ENCODE data around the gene C18orf54. TPM values are rescaled to one million over a fixed set of nuclear protein-coding genes. Genes with fewer than 3 reads are reported as not detected.

C18orf54 gene
- total RNA-seq, 1 donor from 2014 or later = 10.7 TPM

DNA sequence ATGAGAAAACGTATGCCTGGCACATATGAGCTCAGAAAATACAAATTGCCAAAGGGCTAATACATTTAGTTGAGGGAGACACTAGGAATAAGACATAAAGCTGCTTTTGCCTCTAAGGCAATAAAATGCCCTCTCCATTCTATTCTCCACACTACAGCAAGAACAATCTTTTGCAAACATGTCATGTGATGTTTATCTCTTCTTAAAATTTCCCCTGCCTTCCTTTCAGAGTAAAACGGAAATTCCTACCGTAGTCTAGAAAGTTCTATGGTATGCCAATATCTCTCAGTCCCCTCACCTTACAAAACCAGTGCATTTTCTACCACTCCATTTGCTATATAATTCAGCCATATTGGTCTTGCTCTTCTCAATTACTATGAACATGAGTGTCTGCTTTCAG lies 33.1 kb downstream of the C18orf54 start:
- intact Hi-C loops (cut with micrococcal nuclease) = no loop called here
- no peak overlapping the region for H3K4me3 Mint-ChIP-seq
- peaks cover 5% of the 10 kb centered on the region for H3K36me3 Mint-ChIP-seq (ENCODE audit: low read depth)
- H3K9me3 Mint-ChIP-seq = peaks cover 4% of the 10 kb centered on the region
- H3K27me3 Mint-ChIP-seq (ENCODE audit: insufficient read depth) = peaks cover 3% of the 10 kb centered on the region
- DNase-seq (ENCODE audit: low spot score) = no peak
- H3K4me1 Mint-ChIP-seq (ENCODE audit: low read depth) = peaks cover 43% of the 10 kb centered on the region
- peak overlapping the region; percentile 25 for H3K27ac Mint-ChIP-seq

DNA sequence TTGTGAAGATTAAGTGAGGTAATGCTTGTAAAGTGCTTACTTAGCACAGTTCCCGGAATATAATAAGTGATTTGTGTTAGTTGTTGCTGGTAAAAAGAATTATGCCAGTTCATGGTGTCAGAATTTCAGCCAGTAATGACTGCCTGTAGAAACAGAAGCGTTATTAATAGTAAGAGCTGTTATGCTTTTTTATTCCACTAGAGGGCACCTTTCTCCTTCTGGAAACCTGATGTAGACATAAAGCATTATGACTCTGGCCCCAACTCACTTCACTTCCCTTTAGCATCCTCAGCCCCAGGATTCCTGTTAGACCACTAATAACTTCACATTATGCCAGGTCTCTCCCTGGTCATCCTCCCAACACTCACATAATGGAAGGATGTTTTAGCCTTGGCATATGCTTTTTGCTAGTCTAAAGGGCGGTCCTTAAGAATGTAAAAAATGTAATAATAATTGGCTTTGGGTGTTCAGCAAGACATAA lies 34.9 kb downstream of the C18orf54 start:
- H3K27me3 Mint-ChIP-seq (ENCODE audit: insufficient read depth) = peaks cover 3% of the 10 kb centered on the region
- peaks cover 43% of the 10 kb centered on the region for H3K4me1 Mint-ChIP-seq (ENCODE audit: low read depth)
- peaks cover 3% of the 10 kb centered on the region for H3K36me3 Mint-ChIP-seq (ENCODE audit: low read depth)
- peaks cover 4% of the 10 kb centered on the region for H3K9me3 Mint-ChIP-seq
- H3K27ac Mint-ChIP-seq = no peak overlapping the region
- H3K4me3 Mint-ChIP-seq = no peak overlapping the region
- DNase-seq (ENCODE audit: low spot score) = no peak
- intact Hi-C loops (cut with micrococcal nuclease) = loop anchor here (1.0 to 2.0 kb wide), 6 partner anchors 35 to 591 kb away; partner anchors contain the start of genes C18orf54, MBD2 and STARD6

DNA sequence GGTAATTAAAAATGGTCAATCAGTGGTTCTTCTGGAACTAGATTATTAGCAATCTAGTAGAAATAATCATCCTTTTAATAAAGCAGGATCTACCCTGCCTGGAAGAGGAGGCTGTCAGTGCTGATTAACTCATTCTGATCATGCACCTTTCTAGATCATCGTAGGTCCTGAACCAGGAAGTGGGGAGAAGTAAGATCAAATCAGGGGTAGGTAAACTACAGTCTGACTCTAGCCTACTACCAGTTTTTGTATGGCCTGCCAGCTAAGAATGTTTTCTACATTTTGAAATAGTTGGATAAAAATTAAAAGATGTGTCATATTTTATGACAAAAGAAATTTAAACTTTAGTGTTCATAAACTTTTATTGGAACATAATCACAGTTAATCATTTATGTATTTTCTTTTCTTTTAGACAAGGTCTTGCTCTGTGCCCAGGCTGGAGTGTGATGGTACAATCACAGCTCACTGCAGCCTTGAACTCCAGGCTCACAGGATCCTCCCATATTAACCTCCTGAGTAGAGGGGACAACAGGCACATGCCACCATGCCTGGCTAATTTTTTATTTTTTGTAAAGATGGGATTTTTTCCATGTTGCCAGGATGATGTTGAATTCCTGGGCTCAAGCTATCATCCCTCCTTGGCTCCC lies 36.1 kb downstream of the C18orf54 start:
- DNase-seq (ENCODE audit: low spot score) = no peak
- intact Hi-C loops (cut with micrococcal nuclease) = loop anchor here (1.0 to 2.0 kb wide), 3 partner anchors 109 to 590 kb away; no protein-coding TSS in a partner anchor
- Mint-ChIP-seq H3K4me1 (ENCODE audit: low read depth) (peaks cover 34% of the 10 kb centered on the region), H3K4me3 (no peak overlapping the region), H3K36me3 (ENCODE audit: low read depth) (peaks cover 3% of the 10 kb centered on the region), H3K27ac (no peak overlapping the region), H3K27me3 (ENCODE audit: insufficient read depth) (peaks cover 15% of the 10 kb centered on the region), H3K9me3 (peaks cover 4% of the 10 kb centered on the region)

DNA sequence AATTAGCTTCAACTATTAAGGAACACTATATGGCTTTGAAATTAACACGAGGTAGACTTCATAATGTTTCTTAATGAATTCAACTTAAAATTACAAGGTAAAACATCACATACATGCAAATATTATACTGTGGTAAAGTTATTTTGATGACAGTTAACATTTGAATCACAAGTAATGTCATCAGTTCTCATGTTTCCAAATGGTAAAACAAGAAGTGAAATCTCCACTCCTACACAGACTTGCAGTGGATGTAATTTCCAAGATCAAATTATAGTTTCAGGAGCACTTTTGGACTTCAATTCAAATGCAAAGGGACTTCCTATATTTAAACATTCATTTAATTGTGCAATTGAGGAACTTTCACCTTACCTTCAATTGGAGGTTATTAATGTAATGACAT lies 39.1 kb downstream of the C18orf54 start:
- H3K36me3 Mint-ChIP-seq (ENCODE audit: low read depth) = no peaks in the 10 kb centered on the region
- H3K9me3 Mint-ChIP-seq = peaks cover 4% of the 10 kb centered on the region
- no peak overlapping the region for H3K27ac Mint-ChIP-seq
- H3K27me3 Mint-ChIP-seq (ENCODE audit: insufficient read depth) = peaks cover 15% of the 10 kb centered on the region
- H3K4me1 Mint-ChIP-seq (ENCODE audit: low read depth) = peaks cover 8% of the 10 kb centered on the region
- DNase-seq (ENCODE audit: low spot score) = no peak
- H3K4me3 Mint-ChIP-seq = no peak overlapping the region
- intact Hi-C loops (cut with micrococcal nuclease) = no loop called here

DNA sequence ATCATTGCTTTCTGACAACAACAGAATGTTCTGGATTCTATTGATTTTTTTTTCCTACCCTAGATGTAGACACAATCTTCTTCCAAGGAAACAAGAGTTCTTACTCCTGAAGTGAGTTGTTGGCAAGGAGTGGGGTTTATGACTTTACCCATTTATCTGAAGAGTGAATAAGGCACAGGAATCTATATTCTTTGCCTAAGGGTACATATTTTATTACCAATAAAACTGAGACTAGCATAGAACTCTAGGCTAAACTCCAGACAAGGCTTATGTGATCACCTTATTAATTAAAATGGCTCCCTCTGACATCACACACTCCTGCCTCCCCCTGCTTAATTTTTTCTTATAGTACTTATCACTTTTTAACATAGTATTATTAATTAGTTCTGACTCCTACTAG lies 47.6 kb downstream of the C18orf54 start:
- intact Hi-C loops (cut with micrococcal nuclease) = no loop called here
- no peaks in the 10 kb centered on the region for H3K9me3 Mint-ChIP-seq
- no peak overlapping the region for H3K27ac Mint-ChIP-seq

DNA sequence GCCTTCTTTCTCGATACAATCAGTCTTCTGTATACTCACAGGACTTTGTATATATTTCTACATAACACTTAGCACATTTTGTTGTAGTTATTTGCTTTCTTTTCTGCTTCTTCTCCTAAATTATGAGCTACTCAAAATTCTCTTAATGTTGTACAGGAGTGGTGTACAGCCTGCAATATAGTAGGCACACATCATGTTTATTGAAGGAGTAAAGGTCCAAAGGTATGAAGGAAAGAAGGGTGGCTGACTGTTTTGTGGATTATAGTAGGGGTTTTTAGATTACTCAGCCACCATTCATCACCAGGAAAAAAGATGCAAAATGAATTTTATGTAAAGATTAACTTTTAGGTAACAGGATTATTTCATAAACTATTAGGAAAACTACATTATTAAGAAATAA lies 54.1 kb downstream of the C18orf54 start:
- H3K36me3 Mint-ChIP-seq (ENCODE audit: low read depth) = no peaks in the 10 kb centered on the region
- H3K27ac Mint-ChIP-seq = no peak overlapping the region
- H3K4me3 Mint-ChIP-seq = no peak overlapping the region
- intact Hi-C loops (cut with micrococcal nuclease) = no loop called here
- no peaks in the 10 kb centered on the region for H3K9me3 Mint-ChIP-seq
- peaks cover 12% of the 10 kb centered on the region for H3K27me3 Mint-ChIP-seq (ENCODE audit: insufficient read depth)
- H3K4me1 Mint-ChIP-seq (ENCODE audit: low read depth) = no peaks in the 10 kb centered on the region
- no peak for DNase-seq (ENCODE audit: low spot score)

More for the DNA sequence above, 47.6 kb downstream of the C18orf54 start:
- DNase-seq (ENCODE audit: low spot score) = no peak
- peaks cover 4% of the 10 kb centered on the region for H3K27me3 Mint-ChIP-seq (ENCODE audit: insufficient read depth)
- H3K36me3 Mint-ChIP-seq (ENCODE audit: low read depth) = no peaks in the 10 kb centered on the region
- H3K4me1 Mint-ChIP-seq (ENCODE audit: low read depth) = no peaks in the 10 kb centered on the region
- H3K4me3 Mint-ChIP-seq = no peak overlapping the region

DNA sequence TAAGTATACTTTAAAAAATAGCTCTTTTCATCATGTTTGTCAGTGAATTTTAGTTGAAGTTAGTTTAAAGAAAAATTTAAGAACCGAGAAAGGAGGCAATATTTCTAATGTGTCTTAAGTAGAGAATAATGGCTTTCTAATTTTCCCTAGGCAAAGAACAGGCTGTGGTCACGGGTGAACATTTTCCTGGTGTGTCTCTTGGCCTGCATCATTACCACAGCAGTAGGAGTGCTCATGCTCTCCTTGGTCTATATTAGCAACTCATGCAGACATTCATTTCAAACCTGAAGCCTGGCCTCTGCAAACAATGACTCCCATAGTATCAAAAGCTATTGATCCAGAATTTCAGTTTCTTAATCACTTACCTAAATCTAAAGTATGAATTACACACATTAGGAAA lies 57.4 kb downstream of the C18orf54 start:
- Mint-ChIP-seq H3K27ac (no peak overlapping the region), H3K9me3 (no peaks in the 10 kb centered on the region), H3K27me3 (ENCODE audit: insufficient read depth) (peaks cover 15% of the 10 kb centered on the region), H3K36me3 (ENCODE audit: low read depth) (no peaks in the 10 kb centered on the region), H3K4me1 (ENCODE audit: low read depth) (no peaks in the 10 kb centered on the region), H3K4me3 (no peak overlapping the region)
- DNase-seq (ENCODE audit: low spot score) = no peak
- intact Hi-C loops (cut with micrococcal nuclease) = no loop called here

DNA sequence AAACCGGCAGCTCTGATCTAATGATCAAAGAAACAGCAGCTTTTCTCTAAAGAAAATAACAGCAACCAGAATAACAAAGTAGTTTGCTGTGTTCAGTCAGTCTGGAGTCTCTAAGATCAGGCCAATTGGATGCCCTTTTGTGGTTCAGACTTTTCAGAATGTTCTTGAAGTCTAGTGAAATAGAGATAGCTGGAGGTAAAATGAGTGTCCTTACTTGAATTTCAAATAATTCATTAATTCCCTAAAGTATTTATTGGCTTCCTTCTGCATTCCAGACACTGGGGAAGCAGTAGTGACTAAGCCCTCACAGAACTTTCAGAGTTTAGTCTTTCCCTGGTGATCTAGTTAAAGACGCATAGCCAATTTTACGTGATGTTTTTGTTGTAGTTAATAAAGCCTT lies 58.7 kb downstream of the C18orf54 start:
- DNase-seq (ENCODE audit: low spot score) = no peak
- Mint-ChIP-seq H3K36me3 (ENCODE audit: low read depth) (no peaks in the 10 kb centered on the region), H3K9me3 (no peaks in the 10 kb centered on the region), H3K27ac (no peak overlapping the region), H3K27me3 (ENCODE audit: insufficient read depth) (peaks cover 16% of the 10 kb centered on the region), H3K4me3 (no peak overlapping the region), H3K4me1 (ENCODE audit: low read depth) (no peaks in the 10 kb centered on the region)
- intact Hi-C loops (cut with micrococcal nuclease) = no loop called here

DNA sequence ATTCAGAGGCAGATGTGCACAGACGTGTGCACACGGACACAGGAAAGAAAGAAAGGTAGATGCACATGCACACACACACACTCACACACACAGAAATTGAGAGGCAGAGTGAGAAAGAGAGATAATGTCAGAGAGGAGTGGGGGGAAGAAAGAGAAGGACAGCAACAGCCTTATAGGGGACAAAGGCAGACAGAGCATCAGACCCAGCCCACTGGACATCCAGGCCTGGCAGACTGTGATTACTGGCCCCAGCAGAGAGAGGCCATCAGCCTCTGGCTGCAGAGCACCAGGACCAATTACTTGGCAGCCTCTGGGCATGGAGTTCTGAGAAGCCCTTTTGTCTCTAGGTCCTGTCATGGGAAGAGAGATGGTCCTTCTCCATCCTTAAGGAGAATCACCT lies 66.1 kb downstream of the C18orf54 start:
- no peaks in the 10 kb centered on the region for H3K36me3 Mint-ChIP-seq (ENCODE audit: low read depth)
- H3K27ac Mint-ChIP-seq = no peak overlapping the region
- no peak for DNase-seq (ENCODE audit: low spot score)
- no peaks in the 10 kb centered on the region for H3K9me3 Mint-ChIP-seq
- peaks cover 25% of the 10 kb centered on the region for H3K27me3 Mint-ChIP-seq (ENCODE audit: insufficient read depth)
- H3K4me1 Mint-ChIP-seq (ENCODE audit: low read depth) = no peaks in the 10 kb centered on the region
- intact Hi-C loops (cut with micrococcal nuclease) = no loop called here
- no peak overlapping the region for H3K4me3 Mint-ChIP-seq

DNA sequence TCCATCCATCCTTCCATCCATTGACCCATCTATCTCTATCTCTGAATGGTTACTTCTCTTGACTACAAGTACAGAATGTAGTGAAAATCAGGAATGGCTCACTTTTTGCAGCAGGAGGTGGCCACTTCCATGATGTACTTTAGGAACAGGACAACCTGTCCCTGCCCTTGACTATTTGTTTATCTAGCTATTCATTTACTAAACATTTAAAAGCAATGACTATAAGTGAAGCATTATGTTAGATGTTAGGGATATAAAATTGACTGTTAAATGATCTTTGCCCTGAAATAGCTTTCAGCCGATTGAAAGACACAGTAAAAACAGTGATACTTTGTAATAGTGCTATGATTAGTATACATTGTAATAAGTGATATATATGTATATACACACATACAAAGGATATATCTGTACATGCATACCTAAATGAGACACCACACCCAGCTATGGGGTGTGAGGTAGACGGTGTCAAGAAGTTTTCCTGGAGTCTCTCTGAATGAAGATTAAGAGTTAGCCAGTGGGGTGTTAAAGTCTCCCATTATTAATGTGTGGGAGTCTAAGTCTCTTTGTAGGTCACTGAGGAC lies 68.5 kb downstream of the C18orf54 start:
- H3K4me1 Mint-ChIP-seq (ENCODE audit: low read depth) = no peaks in the 10 kb centered on the region
- peaks cover 12% of the 10 kb centered on the region for H3K27me3 Mint-ChIP-seq (ENCODE audit: insufficient read depth)
- DNase-seq (ENCODE audit: low spot score) = no peak
- no peaks in the 10 kb centered on the region for H3K36me3 Mint-ChIP-seq (ENCODE audit: low read depth)
- no peaks in the 10 kb centered on the region for H3K9me3 Mint-ChIP-seq
- H3K4me3 Mint-ChIP-seq = no peak overlapping the region
- intact Hi-C loops (cut with micrococcal nuclease) = no loop called here
- no peak overlapping the region for H3K27ac Mint-ChIP-seq

Other genes with a start within 250 kb of the C18orf54 start
- 223 and 242 TPM in 2 replicates for gene MBD2, start 133.2 kb upstream of the C18orf54 start, total RNA-seq
- 9.6 and 10.2 TPM in 2 replicates for gene POLI, start 88.4 kb upstream of the C18orf54 start, total RNA-seq
- gene STARD6, start within 50 bp of the C18orf54 start, total RNA-seq = 0.54 and 0.65 TPM in 2 replicates
- not detected in 2 replicates for gene DYNAP, start 233.3 kb downstream of the C18orf54 start, total RNA-seq

All from activated T-helper 1 cell treated with anti-CD3 and anti-CD28 coated beads, Interleukin-12 subunit alpha, Interleukin-12 subunit beta, Interleukin-2, Interleukin-4 antibody, amounts not matched to agents 30 ng/mL and 10 ng/mL and 1 ng/mL, durations not matched to agents 14 hours and 24 hours and 36 hours (primary cell).